H54 (cell line): ENCODE data around the gene PLAC8L1.

Source experiments
- DNase-seq: peaks from one replicate; pipeline ENCODE4 v3.0.0; 2011; ENCODE audit warnings: low spot score, mixed read lengths; ENCODE audit not compliant: insufficient read length
- FAIRE-seq: peaks from 3 replicates; lab custom pipeline; 2011; peaks lifted over from hg19 to GRCh38; lab: Jason Lieb, UNC
- POLR2A ChIP-seq: IDR thresholded peaks from 2 replicates; pipeline ENCODE4 v1.6.1; 2011; ENCODE audit warnings: low read depth, mild to moderate bottlenecking, low read length

The PLAC8L1 gene

GRCh38 chr5:146047396-146047795, 58.0 kb downstream of the PLAC8L1 start:
- DNase-seq, result peak; percentile 38
- TF ChIP-seq POLR2A, result no peak
- no peak for FAIRE-seq

GRCh38 chr5:146043722-146044121, 61.7 kb downstream of the PLAC8L1 start:
- no peak for FAIRE-seq
- DNase-seq, result no peak
- no peak for TF ChIP-seq POLR2A

GRCh38 chr5:146042628-146043279, 62.6 kb downstream of the PLAC8L1 start:
- TF ChIP-seq POLR2A, result no peak
- DNase-seq, result peak; percentile 52
- FAIRE-seq, result peak; percentile 92

- DNase-seq (no peak), FAIRE-seq (no peak)
- TF ChIP-seq POLR2A, result no peak
Observed at GRCh38 chr5:146041180-146041789, 64.1 kb downstream of the PLAC8L1 start.

GRCh38 chr5:146040527-146040926, 64.8 kb downstream of the PLAC8L1 start:
- TF ChIP-seq POLR2A, result no peak
- DNase-seq (no peak), FAIRE-seq (no peak)

GRCh38 chr5:146039420-146039819, 66.0 kb downstream of the PLAC8L1 start:
- DNase-seq (no peak), FAIRE-seq (no peak)
- TF ChIP-seq POLR2A, result no peak

GRCh38 chr5:146034605-146035004, 70.8 kb downstream of the PLAC8L1 start:
- no peak for TF ChIP-seq POLR2A
- no peak for DNase-seq
- FAIRE-seq, result no peak
